ENCODE measurements around the gene ATP6V1G2.
"Not testable (repeated sequence)": the region's sequence is repeated elsewhere in the genome, so short reads cannot be mapped to it uniquely, and the experiment has no call there.

ATP6V1G2 gene

DNA sequence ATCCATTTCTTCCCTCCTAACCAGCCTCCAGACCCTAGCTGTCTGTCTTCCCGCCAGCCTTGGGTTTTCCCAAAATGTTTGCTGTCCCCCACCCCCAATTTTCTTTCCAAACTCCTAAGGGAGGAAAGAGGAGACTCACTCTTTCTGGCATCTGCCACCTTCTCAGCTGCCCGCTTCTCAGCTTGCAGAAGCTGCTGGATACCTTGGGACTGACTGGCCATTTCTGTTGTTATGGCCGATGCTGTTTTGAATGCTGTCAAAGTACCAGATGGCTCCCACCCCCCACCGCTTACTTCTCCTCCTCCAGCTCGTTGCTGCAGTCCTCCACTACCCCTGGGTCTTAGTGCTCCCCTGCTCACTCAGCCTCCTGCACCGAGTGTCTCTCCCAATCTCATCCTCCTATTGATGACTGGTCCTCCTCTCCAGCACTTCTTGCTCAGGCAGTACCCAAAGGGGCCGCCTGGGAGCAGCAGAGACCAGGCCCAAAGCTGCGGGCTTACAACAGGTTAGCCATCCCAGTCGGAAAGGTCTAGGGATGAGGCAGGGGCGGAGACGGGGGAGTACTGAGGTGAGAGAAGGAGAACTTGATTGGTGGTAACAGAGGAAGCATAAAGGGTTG is at the start of gene ATP6V1G2:
ATP6V1G2 (minus strand) TSS at position 270 of the 619 bp plus-strand sequence; CDS start at position 221, 49 bp downstream.
- DNase-seq (ENCODE audit: low spot score) = peak; percentile 79

DNA sequence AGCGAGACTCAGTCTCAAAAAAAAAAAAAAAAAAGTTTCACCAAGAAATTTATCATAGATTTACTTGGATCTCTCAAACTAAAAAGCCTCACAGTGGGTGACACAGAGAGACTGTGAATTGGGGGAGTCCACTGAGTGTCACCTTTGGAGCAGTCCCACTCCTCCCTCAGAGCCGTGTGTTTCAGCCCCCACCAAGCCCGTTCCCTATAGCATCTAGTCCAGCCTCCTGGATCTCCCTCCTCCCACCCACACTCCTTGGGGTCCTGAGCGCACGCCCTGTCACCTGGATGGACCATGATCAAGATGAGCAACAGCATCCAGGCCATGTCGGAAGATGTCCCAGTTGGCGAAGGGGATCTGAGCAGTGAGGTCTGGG is 46.0 kb upstream of the ATP6V1G2 start:
- DNase-seq (ENCODE audit: low spot score) = no peak

DNA sequence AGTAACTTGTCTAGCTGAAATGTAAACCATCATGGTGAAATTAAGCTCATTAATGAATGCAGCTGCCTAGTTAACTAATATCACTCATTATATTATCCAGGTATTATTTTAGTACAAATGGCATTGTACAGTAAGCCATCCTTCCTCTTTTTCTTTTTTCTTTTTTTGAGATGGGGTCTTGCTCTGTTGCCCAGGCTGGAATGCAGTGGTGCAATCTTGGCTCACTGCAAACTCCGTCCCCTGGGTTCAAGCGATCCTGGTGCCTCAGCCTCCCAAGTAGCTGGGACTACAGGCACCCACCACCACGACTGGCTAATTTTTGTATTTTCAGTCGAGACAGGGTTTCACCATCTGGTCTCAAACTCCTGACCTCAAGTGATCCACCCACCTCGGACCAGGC is 44.3 kb upstream of the ATP6V1G2 start:
- DNase-seq (ENCODE audit: low spot score) = not testable (repeated sequence)

DNA sequence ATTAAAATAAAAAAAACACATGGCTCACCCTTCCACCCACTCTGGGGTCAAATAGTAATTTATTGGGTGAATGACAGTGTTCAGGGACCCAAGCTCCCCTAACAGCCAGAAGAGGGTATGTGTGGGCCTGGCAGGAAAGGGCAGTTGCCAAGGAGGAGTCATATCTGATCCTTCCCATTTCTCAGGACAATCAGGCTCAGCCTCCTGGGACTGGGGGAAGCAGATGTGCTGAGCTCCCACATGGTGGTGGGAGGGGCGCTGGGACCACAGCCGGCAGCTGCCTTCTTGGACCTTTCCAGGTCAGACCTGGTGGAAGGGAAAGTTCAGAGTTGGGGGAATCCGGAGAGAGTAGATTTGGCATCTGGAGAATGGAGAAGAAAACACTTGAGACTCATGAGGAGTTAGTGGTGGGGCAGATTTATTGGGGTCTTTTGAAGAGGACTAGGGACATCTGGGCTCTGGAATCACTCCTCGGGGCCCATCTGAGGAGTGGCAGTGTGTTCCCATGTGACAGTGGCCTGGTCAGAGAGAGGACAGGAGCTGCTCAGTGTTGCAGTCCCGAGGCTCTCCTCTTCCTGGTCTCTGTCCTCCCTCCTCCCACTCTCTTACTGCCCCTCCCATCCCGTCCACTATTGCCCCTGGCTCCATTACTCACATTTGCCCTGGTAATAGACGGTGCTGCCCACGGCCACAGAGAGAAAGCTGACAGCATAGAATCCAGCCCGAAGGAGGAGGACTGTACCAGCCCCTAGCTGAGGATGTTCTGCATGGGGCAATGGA is 42.7 kb upstream of the ATP6V1G2 start:
- no peak for DNase-seq (ENCODE audit: low spot score)

DNA sequence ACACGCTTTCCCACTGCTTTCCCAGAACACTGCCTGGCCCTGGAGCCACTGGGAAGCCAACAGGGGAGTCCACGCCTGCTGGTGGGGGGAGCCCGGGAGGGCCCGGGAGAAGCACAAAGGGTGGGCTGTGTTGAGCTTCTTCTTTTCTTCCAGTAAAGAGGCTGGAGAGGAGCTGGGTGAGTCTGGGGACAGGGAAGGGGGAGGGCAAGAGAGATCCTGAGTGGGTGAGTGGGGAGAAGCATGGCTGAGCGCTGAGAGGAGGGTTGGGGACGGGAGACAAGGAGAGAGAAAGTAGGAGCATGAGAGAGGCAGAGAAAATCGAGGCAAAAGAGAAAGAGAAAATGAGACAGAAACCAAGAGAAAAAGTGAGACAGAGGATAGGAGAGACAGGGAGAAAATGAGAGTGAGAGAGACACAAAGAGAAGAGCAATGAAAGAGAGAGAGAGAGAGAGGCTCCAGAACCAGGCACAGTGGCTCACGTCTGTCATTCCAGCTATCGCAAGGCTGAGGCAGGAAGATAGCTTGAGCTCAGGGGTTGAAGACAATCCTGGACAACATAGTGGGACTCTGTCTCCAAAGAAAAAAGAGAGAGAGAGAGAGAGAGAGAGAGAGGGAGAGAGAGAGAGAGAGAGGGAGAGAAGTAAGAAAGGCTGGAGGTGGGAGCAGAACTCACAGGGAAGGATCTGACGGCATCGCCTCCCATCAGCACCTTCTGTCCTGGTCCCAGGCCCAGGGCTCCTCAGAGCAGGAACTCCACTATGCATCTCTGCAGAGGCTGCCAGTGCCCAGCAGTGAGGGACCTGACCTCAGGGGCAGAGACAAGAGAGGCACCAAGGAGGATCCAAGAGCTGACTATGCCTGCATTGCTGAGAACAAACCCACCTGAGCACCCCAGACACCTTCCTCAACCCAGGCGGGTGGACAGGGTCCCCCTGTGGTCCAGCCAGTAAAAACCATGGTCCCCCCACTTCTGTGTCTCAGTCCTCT is 41.7 kb upstream of the ATP6V1G2 start:
- no peak for DNase-seq (ENCODE audit: low spot score)

DNA sequence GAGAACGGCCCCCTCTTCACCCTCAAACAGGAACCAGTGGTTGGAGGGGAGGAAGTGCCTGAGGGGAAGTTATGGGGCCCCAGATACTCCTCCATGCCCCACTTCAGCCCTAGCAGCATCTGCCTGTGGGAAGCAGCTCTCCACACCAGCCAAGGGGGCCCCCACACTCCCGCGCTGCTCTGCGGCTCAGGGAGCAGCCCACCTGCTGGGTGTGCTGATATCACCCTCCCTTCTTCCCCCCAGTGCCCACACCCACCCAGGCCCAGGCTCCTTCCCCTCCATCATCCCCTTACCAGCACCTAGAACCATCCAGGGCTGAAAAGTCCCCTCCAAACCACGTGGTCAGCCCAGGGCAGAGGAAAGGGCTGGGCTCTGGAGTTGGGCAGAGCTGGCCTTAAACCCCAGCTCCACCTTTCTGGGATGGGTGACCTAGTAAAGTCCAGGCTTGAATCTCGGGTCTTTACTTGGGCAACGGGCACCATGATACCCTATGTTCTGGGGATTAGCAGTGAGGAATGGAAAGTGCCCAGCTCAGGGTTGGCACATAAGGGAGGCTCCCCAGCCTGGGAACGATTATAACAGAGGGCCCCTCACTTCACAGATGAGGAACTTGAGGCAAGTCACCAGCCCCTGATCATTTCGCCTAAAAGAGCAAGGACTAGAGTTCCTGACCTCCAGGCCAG is 40.3 kb upstream of the ATP6V1G2 start:
- no peak for DNase-seq (ENCODE audit: low spot score)

DNA sequence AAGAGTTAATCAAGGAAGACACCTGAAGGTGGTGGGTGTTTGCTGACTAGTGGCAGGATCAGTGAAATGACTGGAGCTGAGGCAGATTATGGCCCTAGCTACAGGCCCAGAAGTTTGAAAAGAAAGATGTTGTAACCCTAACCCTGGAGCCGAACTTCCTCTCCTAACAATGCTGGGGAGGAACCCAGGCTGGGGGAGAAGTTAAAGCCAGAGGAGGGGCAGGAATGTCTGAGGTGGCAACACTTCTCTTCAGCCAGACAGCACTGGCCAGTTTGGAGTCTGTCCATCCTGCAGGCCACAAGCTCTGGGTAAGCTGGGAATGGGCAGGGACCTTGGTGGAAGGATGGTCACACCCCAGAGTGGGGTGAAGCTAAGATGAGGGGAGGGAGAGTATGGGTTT is 39.6 kb upstream of the ATP6V1G2 start, which contains the start of gene LST1:
LST1 (plus strand) TSS at position 270 of the 400 bp plus-strand sequence. CDS start 1,023 bp downstream, outside the sequence.
- no peak for DNase-seq (ENCODE audit: low spot score)

DNA sequence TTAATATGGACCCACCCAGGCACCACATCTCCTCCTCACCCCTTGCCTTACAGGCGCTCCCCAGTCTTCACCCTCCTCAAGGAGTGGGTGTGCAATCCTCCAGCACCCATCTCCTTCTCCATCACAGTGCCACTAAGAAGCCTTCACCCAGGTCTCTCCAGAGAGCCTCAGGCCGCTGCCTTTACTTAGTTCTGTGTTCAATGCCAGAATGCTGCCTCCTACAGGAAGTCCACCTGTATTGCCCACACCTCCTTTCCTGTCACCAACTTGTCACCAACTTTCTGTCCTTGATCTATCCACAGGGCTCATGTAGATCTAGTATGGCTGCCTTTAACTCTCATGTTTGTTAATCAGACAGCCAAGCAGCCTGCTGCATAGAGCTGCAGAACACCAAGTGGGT is 39.1 kb upstream of the ATP6V1G2 start:
- no peak for DNase-seq (ENCODE audit: low spot score)

DNA sequence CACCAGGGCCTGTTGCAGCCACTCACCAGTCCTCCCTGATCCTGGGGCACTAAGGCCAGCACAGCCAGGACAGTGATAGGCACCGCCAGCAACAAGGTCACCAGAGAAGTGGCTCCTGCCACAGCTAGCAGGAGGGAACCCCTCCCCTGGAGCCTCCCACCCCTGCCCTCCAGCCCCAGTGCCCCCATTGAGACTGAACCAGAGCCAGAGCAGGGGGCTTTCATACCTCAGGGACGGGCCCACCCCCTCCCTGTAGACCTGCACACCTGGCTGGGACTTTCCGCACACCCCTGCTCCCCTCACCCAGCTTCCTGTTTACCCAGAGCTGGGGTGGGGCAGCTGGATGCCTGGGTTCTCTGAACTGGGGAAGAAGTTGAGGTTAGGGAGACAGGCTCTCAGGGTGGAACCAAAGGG is 35.8 kb upstream of the ATP6V1G2 start, which contains the start of gene LTB:
LTB (minus strand) TSS at position 195 of the 414 bp plus-strand sequence; CDS start at position 188, 7 bp downstream.
- no peak for DNase-seq (ENCODE audit: low spot score)

DNA sequence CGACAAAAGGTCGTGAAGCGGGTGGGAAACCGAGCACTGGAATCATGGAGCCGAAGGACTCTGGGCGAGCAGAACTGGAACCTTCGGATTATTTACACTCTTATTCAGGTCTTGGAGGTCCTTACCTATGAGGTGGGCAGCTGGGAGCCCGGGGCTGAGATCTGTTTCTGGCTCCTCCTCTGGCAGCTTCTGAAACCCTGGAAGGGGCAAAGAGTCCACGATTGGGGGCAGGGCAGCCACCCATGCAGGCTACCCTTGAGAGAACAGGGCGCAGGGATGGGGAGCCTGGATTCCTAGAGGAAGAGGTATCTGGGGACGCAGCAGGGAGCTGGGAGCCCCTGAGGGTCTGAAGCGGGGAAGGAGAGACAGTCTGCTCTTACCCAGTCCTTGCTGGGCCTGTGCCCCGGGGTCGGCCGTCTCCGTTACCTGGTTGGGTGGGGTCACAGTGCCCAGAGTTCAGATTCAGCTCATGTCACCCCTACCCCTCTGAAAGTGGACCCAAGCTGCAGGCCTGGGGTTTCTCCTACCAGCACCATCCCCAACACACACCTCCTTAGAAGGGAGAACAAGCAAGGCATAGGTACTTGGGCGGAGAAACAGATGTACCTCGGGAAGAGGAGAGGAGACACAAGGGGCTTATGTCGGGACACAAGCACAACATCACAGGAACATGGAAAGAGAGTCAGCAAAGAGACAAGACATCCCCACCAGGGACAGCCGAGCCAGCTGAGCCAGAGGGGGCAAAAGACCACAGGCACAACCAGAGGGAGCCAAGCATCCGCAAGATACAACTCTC is 35.2 kb upstream of the ATP6V1G2 start:
- no peak for DNase-seq (ENCODE audit: low spot score)

DNA sequence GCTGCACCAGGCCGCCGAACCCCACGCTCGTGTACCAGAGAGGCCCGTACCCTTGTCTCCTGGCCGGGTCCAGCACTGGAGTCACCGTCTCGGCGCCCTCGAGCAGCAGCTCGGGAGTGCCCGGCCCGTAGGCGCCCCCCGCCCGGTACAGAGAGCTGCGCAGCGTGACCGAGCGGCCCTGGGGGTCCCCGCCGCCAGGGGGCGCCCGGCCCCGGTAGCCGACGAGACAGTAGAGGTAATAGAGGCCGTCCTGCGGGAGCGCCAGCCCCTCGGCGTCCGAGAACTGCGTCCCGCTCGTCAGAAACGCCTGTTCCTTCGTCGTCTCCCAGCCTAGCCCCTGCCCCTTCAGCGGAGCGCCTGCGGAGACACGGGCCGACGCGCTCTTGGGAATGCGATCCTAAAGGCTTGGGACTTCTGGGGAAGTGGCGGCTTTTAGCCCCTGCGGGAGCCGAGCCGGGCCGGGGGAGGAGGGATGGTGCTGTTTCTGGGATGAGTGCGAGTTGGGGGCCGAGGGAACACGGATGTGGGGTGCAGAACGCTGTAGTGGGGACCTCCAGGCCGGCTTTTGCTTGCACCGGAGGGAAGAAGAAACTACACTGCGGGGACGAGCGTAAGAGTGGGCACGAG is 34.5 kb upstream of the ATP6V1G2 start:
- peak; percentile 92 for DNase-seq (ENCODE audit: low spot score)

DNA sequence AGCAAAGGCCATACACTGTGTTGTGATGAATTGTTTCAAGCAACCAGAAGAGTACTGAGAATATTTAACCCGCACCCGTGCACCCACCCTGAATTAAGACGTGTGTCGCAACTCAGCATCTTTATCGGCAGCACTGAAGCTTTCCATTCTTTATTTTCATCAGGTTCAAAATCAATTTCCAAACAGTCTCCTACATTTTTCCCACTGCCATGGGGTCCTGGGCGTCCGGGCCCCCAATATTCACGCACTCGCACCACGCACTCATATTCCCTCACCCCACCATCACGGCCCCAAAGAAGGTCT is 34.0 kb upstream of the ATP6V1G2 start:
- no peak for DNase-seq (ENCODE audit: low spot score)

DNA sequence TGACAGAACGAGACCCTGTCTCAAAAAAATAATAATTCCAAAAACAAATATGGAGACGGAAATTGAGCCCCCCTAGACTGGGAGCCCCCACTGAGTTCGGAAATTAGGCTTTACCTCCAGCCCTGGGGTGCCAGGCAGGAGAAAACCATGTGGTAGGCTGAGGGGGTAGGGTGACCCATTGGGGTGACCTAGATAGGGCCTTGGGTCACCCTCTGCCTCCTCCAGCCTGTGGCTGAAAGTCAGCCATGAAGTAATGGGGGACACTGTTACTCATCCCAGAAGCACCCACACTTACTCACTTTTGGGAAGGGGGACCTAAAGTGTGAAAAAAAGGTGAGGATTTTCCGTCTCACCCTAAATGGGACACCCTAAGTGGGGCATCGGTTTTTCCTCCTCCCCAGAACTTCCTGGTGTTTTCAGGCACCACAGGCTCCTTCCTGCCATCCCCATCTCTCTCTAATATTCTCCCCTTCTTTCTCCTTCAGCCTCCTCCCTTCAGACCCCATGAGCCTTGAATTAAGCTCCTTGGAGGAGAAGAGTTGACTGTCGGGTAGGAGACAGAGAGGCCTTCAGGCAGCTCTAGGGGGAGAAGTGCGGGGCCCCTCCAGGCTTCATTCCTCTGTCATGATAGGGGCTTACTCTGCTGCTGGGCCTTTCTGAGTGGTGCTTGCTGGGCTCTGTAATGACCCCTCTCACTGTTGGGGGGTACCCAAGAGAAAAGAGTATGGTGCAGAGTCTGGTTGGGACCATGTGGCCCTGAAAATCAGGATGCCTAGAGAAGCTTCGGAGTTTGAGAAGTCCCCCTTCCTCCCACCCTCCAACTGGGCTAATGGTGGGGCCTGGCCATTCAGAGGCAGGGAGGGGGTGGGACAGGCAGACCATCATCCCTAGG is 33.4 kb upstream of the ATP6V1G2 start:
- DNase-seq (ENCODE audit: low spot score) = no peak

DNA sequence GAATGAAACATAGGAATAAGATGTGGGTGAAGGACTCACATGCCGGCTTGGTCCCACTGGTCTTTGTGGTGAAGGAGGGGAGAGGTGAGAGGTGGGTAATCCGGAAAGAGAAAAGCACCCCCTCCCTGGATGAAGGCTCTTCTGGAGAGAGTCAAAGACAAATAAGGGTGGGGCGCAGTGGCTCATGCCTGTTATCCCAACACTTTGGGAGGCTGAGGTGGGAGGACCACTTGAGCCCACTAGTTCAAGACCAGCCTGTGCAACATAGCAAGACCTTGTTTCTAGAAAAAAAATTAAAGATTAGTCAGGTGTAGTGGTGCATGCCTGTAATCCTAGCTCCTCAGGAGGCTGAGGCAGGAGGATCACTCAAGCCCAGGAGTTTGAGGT is 32.7 kb upstream of the ATP6V1G2 start:
- DNase-seq (ENCODE audit: low spot score) = no peak

DNA sequence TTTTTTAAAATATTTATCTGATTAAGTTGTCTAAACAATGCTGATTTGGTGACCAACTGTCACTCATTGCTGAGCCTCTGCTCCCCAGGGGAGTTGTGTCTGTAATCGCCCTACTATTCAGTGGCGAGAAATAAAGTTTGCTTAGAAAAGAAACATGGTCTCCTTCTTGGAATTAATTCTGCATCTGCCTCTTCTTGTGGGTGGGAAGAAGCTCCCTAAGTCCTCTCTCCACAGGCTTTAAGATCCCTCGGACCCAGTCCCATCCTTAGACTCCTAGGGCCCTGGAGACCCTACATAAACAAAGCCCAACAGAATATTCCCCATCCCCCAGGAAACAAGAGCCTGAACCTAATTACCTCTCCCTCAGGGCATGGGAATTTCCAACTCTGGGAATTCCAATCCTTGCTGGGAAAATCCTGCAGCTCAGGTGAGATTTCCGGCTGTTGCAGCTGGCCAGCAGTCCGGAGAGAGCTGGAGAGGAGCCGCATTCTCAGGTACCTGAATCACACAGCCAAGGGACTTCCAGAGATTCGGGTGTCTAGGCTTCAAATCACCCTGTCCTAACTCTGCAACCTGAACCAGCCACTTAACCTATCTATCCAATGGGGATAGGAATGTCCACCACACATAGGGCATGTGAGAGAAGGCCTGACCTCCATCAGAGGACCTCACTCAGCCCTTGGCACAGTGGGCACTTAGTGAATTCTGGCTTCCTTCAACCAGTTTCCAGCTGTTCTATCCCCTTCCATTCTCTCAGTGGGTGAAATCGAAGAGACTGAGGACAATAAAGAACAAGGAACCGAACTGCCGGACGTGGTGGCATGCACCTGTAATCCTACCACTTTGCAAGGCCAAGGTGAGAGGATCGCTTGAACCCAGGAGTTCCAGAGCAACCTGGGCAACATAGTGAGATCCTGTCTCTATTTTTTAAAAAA is 32.0 kb upstream of the ATP6V1G2 start:
- DNase-seq (ENCODE audit: low spot score) = no peak

DNA sequence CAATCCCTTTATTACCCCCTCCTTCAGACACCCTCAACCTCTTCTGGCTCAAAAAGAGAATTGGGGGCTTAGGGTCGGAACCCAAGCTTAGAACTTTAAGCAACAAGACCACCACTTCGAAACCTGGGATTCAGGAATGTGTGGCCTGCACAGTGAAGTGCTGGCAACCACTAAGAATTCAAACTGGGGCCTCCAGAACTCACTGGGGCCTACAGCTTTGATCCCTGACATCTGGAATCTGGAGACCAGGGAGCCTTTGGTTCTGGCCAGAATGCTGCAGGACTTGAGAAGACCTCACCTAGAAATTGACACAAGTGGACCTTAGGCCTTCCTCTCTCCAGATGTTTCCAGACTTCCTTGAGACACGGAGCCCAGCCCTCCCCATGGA is 31.2 kb upstream of the ATP6V1G2 start:
- DNase-seq (ENCODE audit: low spot score) = no peak

DNA sequence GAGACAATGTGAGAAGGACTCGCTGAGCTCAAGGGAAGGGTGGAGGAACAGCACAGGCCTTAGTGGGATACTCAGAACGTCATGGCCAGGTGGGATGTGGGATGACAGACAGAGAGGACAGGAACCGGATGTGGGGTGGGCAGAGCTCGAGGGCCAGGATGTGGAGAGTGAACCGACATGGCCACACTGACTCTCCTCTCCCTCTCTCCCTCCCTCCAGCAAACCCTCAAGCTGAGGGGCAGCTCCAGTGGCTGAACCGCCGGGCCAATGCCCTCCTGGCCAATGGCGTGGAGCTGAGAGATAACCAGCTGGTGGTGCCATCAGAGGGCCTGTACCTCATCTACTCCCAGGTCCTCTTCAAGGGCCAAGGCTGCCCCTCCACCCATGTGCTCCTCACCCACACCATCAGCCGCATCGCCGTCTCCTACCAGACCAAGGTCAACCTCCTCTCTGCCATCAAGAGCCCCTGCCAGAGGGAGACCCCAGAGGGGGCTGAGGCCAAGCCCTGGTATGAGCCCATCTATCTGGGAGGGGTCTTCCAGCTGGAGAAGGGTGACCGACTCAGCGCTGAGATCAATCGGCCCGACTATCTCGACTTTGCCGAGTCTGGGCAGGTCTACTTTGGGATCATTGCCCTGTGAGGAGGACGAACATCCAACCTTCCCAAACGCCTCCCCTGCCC is 30.6 kb upstream of the ATP6V1G2 start:
- DNase-seq (ENCODE audit: low spot score) = no peak

Data from AG08395 (cell line).